Mucosa of stomach (tissue), 1 donor: ENCODE measurements around the gene DMPK.

Experiments
- H3K27me3 ChIP-seq: one replicate; pipeline ENCODE4 v1.7.0; 2013; ENCODE audit warnings: mild to moderate bottlenecking, low read length; ENCODE audit not compliant: control insufficient read depth, insufficient read depth
- H3K36me3 ChIP-seq: one replicate; pipeline ENCODE4 v1.7.0; 2013; ENCODE audit warnings: low read length; ENCODE audit not compliant: control insufficient read depth, insufficient read depth
- H3K4me1 ChIP-seq: one replicate; pipeline ENCODE4 v1.7.0; 2013; ENCODE audit warnings: mild to moderate bottlenecking, low read length; ENCODE audit not compliant: control insufficient read depth, insufficient read depth
- H3K4me3 ChIP-seq: one replicate; pipeline ENCODE4 v1.7.0; 2013; ENCODE audit warnings: low read length
- H3K9ac ChIP-seq: one replicate; pipeline ENCODE4 v1.7.0; 2013; ENCODE audit warnings: mild to moderate bottlenecking, low read length, moderate library complexity
- H3K9me3 ChIP-seq: one replicate; pipeline ENCODE4 v1.7.0; 2013; ENCODE audit warnings: mild to moderate bottlenecking, low read length, moderate library complexity; ENCODE audit not compliant: control insufficient read depth
- donor health status: Pancreatic carcinoma.

DMPK gene

GRCh38 chr19:45768984-45769782 is 13.1 kb downstream of the DMPK start, which contains the start of gene SIX5:
Gene SIX5, minus strand, starts transcription at chr19:45769252. Its CDS starts 408 bp downstream, at chr19:45768844.
- peaks cover 52% of the 10 kb centered on the region for H3K4me1 ChIP-seq
- peak within 1 kb of the TSS; percentile 56 for H3K4me3 ChIP-seq
- H3K9ac ChIP-seq: peak within 1 kb of the TSS; percentile 80
- peaks cover 13% of the 10 kb centered on the region for H3K27me3 ChIP-seq
- peaks cover 5% of the 10 kb centered on the region for H3K36me3 ChIP-seq
- H3K9me3 ChIP-seq: no peaks in the 10 kb centered on the region

- Histone ChIP-seq H3K27me3 (peaks cover 18% of the 10 kb centered on the region), H3K9me3 (no peaks in the 10 kb centered on the region), H3K36me3 (peaks cover 5% of the 10 kb centered on the region), H3K4me1 (peaks cover 49% of the 10 kb centered on the region), H3K9ac (peak overlapping the region; percentile 80), H3K4me3 (peak overlapping the region; percentile 36)
Measured at GRCh38 chr19:45768655-45768983, 13.7 kb downstream of the DMPK start.

GRCh38 chr19:45767881-45768654 is 14.2 kb downstream of the DMPK start:
- H3K4me1 ChIP-seq: peaks cover 44% of the 10 kb centered on the region
- H3K9ac ChIP-seq: peak overlapping the region; percentile 68
- peak overlapping the region; percentile 56 for H3K4me3 ChIP-seq
- H3K36me3 ChIP-seq: peaks cover 5% of the 10 kb centered on the region
- peaks cover 23% of the 10 kb centered on the region for H3K27me3 ChIP-seq
- no peaks in the 10 kb centered on the region for H3K9me3 ChIP-seq

GRCh38 chr19:45767410-45767880 is 14.8 kb downstream of the DMPK start:
- H3K27me3 ChIP-seq: peaks cover 23% of the 10 kb centered on the region
- H3K4me3 ChIP-seq: peak overlapping the region; percentile 56
- peaks cover 37% of the 10 kb centered on the region for H3K4me1 ChIP-seq
- peak overlapping the region; percentile 68 for H3K9ac ChIP-seq
- H3K9me3 ChIP-seq: no peaks in the 10 kb centered on the region
- H3K36me3 ChIP-seq: no peaks in the 10 kb centered on the region

- no peaks in the 10 kb centered on the region for H3K36me3 ChIP-seq
- peak overlapping the region; percentile 68 for H3K9ac ChIP-seq
- peaks cover 23% of the 10 kb centered on the region for H3K27me3 ChIP-seq
- H3K9me3 ChIP-seq: no peaks in the 10 kb centered on the region
- H3K4me1 ChIP-seq: peaks cover 32% of the 10 kb centered on the region
- H3K4me3 ChIP-seq: no peak overlapping the region
Measured at GRCh38 chr19:45766869-45767346, 15.4 kb downstream of the DMPK start.

- H3K4me1 ChIP-seq: peaks cover 27% of the 10 kb centered on the region
Measured at GRCh38 chr19:45766296-45766868, 15.9 kb downstream of the DMPK start.

GRCh38 chr19:45765702-45766295 is 16.5 kb downstream of the DMPK start:
- Histone ChIP-seq H3K9ac (no peak overlapping the region), H3K4me3 (no peak overlapping the region), H3K36me3 (no peaks in the 10 kb centered on the region), H3K9me3 (no peaks in the 10 kb centered on the region), H3K27me3 (peaks cover 18% of the 10 kb centered on the region), H3K4me1 (peaks cover 21% of the 10 kb centered on the region)

More at GRCh38 chr19:45766296-45766868, 15.9 kb downstream of the DMPK start:
- Histone ChIP-seq H3K36me3 (no peaks in the 10 kb centered on the region), H3K4me3 (no peak overlapping the region), H3K27me3 (peaks cover 23% of the 10 kb centered on the region), H3K9me3 (no peaks in the 10 kb centered on the region), H3K9ac (peak overlapping the region; percentile 68)

GRCh38 chr19:45764945-45765701 is 17.2 kb downstream of the DMPK start:
- H3K9ac ChIP-seq: no peak overlapping the region
- no peak overlapping the region for H3K4me3 ChIP-seq

GRCh38 chr19:45764475-45764874 is 17.8 kb downstream of the DMPK start:
- H3K36me3 ChIP-seq: no peaks in the 10 kb centered on the region
- no peak overlapping the region for H3K9ac ChIP-seq
- peaks cover 14% of the 10 kb centered on the region for H3K4me1 ChIP-seq
- H3K4me3 ChIP-seq: no peak overlapping the region
- H3K27me3 ChIP-seq: peaks cover 18% of the 10 kb centered on the region
- no peaks in the 10 kb centered on the region for H3K9me3 ChIP-seq

More at GRCh38 chr19:45764945-45765701, 17.2 kb downstream of the DMPK start:
- Histone ChIP-seq H3K4me1 (peaks cover 20% of the 10 kb centered on the region), H3K27me3 (peaks cover 18% of the 10 kb centered on the region), H3K36me3 (no peaks in the 10 kb centered on the region), H3K9me3 (no peaks in the 10 kb centered on the region)

- Histone ChIP-seq H3K9ac (no peak overlapping the region), H3K36me3 (no peaks in the 10 kb centered on the region), H3K27me3 (peaks cover 18% of the 10 kb centered on the region), H3K9me3 (no peaks in the 10 kb centered on the region), H3K4me1 (peaks cover 14% of the 10 kb centered on the region), H3K4me3 (no peak overlapping the region)
Measured at GRCh38 chr19:45763691-45764294, 18.5 kb downstream of the DMPK start.
